GM19452 (cell line): ENCODE measurements around the gene RNF212.

Experiments
- ATAC-seq: cut with Tn5 transposase; IDR thresholded peaks from one replicate; pipeline ENCODE4 v1.9.1; 2021; ENCODE audit not compliant: unreplicated experiment

Gene RNF212

GRCh38 chr4:1036976-1037810 lies 76.2 kb downstream of the RNF212 start:
- ATAC-seq = no peak

- ATAC-seq = no peak
These were observed 77.3 kb downstream of the RNF212 start for GRCh38 chr4:1036095-1036494.

GRCh38 chr4:1035510-1035909 lies 77.9 kb downstream of the RNF212 start:
- ATAC-seq = no peak

GRCh38 chr4:1033840-1034551 lies 79.4 kb downstream of the RNF212 start:
- ATAC-seq = no peak

GRCh38 chr4:1032861-1033260 lies 80.5 kb downstream of the RNF212 start:
- ATAC-seq = no peak

- no peak for ATAC-seq
These were observed 81.2 kb downstream of the RNF212 start for GRCh38 chr4:1031956-1032795.

- ATAC-seq = no peak
These were observed 82.0 kb downstream of the RNF212 start for GRCh38 chr4:1031346-1031745.

- no peak for ATAC-seq
These were observed 82.8 kb downstream of the RNF212 start for GRCh38 chr4:1030559-1030958.

GRCh38 chr4:1030031-1030430 lies 83.3 kb downstream of the RNF212 start:
- no peak for ATAC-seq

GRCh38 chr4:1029529-1029928 lies 83.8 kb downstream of the RNF212 start:
- no peak for ATAC-seq

GRCh38 chr4:1028574-1029220 lies 84.7 kb downstream of the RNF212 start:
- no peak for ATAC-seq

GRCh38 chr4:1027915-1028238 lies 85.5 kb downstream of the RNF212 start:
- ATAC-seq = no peak

- no peak for ATAC-seq
These were observed 86.0 kb downstream of the RNF212 start for GRCh38 chr4:1027219-1027914.

GRCh38 chr4:1026115-1026514 lies 87.2 kb downstream of the RNF212 start:
- ATAC-seq = peak; percentile 57

GRCh38 chr4:1024882-1025545 lies 88.3 kb downstream of the RNF212 start:
- ATAC-seq = no peak

GRCh38 chr4:1023895-1024740 lies 89.2 kb downstream of the RNF212 start:
- no peak for ATAC-seq

- no peak for ATAC-seq
These were observed 90.2 kb downstream of the RNF212 start for GRCh38 chr4:1023075-1023640.

- ATAC-seq = no peak
These were observed 90.7 kb downstream of the RNF212 start for GRCh38 chr4:1022739-1023066.
